PC-3 (cell line): ENCODE measurements around the gene DNAH7.

Source experiments
- EZH2 ChIP-seq: fragments of 300-600 bp; sonication (generic); IDR thresholded peaks from one replicate; pipeline ENCODE4 v1.6.1; 2017; ENCODE audit warnings: antibody characterized with exemption, mild to moderate bottlenecking, low read length; ENCODE audit not compliant: unreplicated experiment
- EZH2phosphoT487 ChIP-seq: fragments of 300-600 bp; sonication (generic); IDR thresholded peaks from 2 replicates; pipeline ENCODE4 v1.6.1; 2018; ENCODE audit warnings: mild to moderate bottlenecking, antibody characterized with exemption, low read length, borderline replicate concordance
- TF ChIP-seq, protein P1 (sequence below): fragments of 300-600 bp; sonication (generic); conservative IDR thresholded peaks from 2 replicates; pipeline ENCODE4 v1.5.1; 2017; ENCODE audit warnings: antibody characterized with exemption, low read depth, mild to moderate bottlenecking, low read length

- TF ChIP-seq, protein P1, sequence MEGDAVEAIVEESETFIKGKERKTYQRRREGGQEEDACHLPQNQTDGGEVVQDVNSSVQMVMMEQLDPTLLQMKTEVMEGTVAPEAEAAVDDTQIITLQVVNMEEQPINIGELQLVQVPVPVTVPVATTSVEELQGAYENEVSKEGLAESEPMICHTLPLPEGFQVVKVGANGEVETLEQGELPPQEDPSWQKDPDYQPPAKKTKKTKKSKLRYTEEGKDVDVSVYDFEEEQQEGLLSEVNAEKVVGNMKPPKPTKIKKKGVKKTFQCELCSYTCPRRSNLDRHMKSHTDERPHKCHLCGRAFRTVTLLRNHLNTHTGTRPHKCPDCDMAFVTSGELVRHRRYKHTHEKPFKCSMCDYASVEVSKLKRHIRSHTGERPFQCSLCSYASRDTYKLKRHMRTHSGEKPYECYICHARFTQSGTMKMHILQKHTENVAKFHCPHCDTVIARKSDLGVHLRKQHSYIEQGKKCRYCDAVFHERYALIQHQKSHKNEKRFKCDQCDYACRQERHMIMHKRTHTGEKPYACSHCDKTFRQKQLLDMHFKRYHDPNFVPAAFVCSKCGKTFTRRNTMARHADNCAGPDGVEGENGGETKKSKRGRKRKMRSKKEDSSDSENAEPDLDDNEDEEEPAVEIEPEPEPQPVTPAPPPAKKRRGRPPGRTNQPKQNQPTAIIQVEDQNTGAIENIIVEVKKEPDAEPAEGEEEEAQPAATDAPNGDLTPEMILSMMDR: no peak
- TF ChIP-seq EZH2 (no peak), EZH2phosphoT487 (no peak)
Observed at GRCh38 chr2:195984923-195985726, 83.5 kb downstream of the DNAH7 start.
